Gastroesophageal sphincter (tissue), 4 donors: ENCODE measurements around the gene SYNDIG1. TPM values are rescaled to one million over a fixed set of nuclear protein-coding genes. Genes with fewer than 3 reads are reported as not detected.

Source experiments
- ATAC-seq: fragments of 150-250 bp; one replicate; pipeline ENCODE4 v1.9.1; 2016; ENCODE audit warnings: mild to moderate bottlenecking, moderate library complexity
- H3K27ac ChIP-seq, 4 donors: fragments of 200-600 bp; sonication (generic) in 3 of 4; 1 replicate in 3 of 4; 2 replicates in 1 of 4; pipeline ENCODE4 v1.5.1; 2016 to 2019
- H3K27me3 ChIP-seq: fragments of 200-600 bp; sonication (generic); one replicate; pipeline ENCODE4 v1.5.1; 2019
- H3K36me3 ChIP-seq, 2 donors: fragments of 200-600 bp; sonication (generic); one replicate each; pipeline ENCODE4 v1.5.1; 2019; ENCODE audit warnings: control low read depth in 1 of 2
- H3K4me1 ChIP-seq, 3 donors: fragments of 200-600 bp; sonication (generic); 1 replicate in 2 of 3; 2 replicates in 1 of 3; pipeline ENCODE4 v1.5.1; 2016 to 2019; ENCODE audit warnings: control low read depth in 2 of 3
- H3K4me3 ChIP-seq, 2 donors: fragments of 200-600 bp; sonication (generic); one replicate each; pipeline ENCODE4 v1.5.1; 2019; ENCODE audit warnings: mild to moderate bottlenecking in 1 of 2, moderate library complexity in 1 of 2
- H3K9me3 ChIP-seq, 3 donors: fragments of 200-600 bp; sonication (generic); one replicate each; pipeline ENCODE4 v1.5.1; 2017 to 2019; ENCODE audit warnings: control low read depth in 2 of 3
- CTCF ChIP-seq, 4 experiments: fragments of 200-600 bp in 2 of 4; fragments of 450-650 bp in 2 of 4; sonication (generic) in 1 of 4; IDR thresholded peaks; one replicate each; pipeline ENCODE4 v1.5.1; 2017 to 2019; ENCODE audit warnings: antibody characterized with exemption in 4 of 4, mild to moderate bottlenecking in 2 of 4, moderate library complexity in 2 of 4
- EP300 ChIP-seq: sonication (generic); formaldehyde crosslinking; IDR thresholded peaks from one replicate; pipeline ENCODE4 v1.6.1; 2017; ENCODE audit warnings: antibody characterized with exemption, mild to moderate bottlenecking
- POLR2A ChIP-seq, 2 donors: fragments of 450-650 bp; IDR thresholded peaks; one replicate each; pipeline ENCODE4 v1.6.1; 2017; ENCODE audit warnings: antibody characterized with exemption in 2 of 2, mild to moderate bottlenecking in 2 of 2, moderate library complexity in 1 of 2
- POLR2AphosphoS5 ChIP-seq: sonication (generic); formaldehyde crosslinking; IDR thresholded peaks from one replicate; pipeline ENCODE4 v1.6.1; 2017; ENCODE audit warnings: antibody characterized with exemption
- WGBS, 2 donors: methylation state at CpG; one replicate each; pipeline ENCODE4 v1.1.5; 2018; ENCODE audit warnings: low coverage in 1 of 2; 5-methylcytosine and 5-hydroxymethylcytosine counted together
- total RNA-seq, 4 donors: library from RNA; depleted of rRNA; stranded (reverse); fragments of >200 nt; gene quantifications; one replicate each; pipeline ENCODE4 v1.1.0, GENCODE V29; 2016

The SYNDIG1 gene
- total RNA-seq, 4 donors from 2014 or later = 0.15 to 0.40 (median 0.16) TPM; not detected in 1

- no peak for ATAC-seq
- H3K27ac ChIP-seq = no peak overlapping the region
- H3K4me1 ChIP-seq = no peaks in the 10 kb centered on the region
- H3K9me3 ChIP-seq = peaks cover 0 to 26% (median 4%) of the 10 kb centered on the region in 3 donors
- peaks cover 7% of the 10 kb centered on the region for H3K27me3 ChIP-seq
- TF ChIP-seq EP300 = no peak
- TF ChIP-seq POLR2AphosphoS5 = no peak
- TF ChIP-seq POLR2A (IDR thresholded peaks at IDR 0.05) = no peak
- no peak for TF ChIP-seq CTCF (IDR thresholded peaks at IDR 0.05)
- 48 to 72% methylated on average over 3 to 5 of the region's 5 CpGs for WGBS, 2 donors
- H3K4me3 ChIP-seq = no peak overlapping the region
- H3K36me3 ChIP-seq = no peaks in the 10 kb centered on the region
These were observed 127.6 kb downstream of the SYNDIG1 start for GRCh38 chr20:24597051-24597450.

GRCh38 chr20:24598346-24598745 is 128.9 kb downstream of the SYNDIG1 start:
- Histone ChIP-seq H3K27ac (no peak overlapping the region), H3K9me3 (peaks cover 0 to 32% (median 4%) of the 10 kb centered on the region in 3 donors), H3K36me3 (no peaks in the 10 kb centered on the region), H3K4me1 (no peaks in the 10 kb centered on the region), H3K4me3 (no peak overlapping the region), H3K27me3 (peaks cover 14% of the 10 kb centered on the region)
- ATAC-seq = no peak
- TF ChIP-seq POLR2AphosphoS5 (no peak), EP300 (no peak), POLR2A (IDR thresholded peaks at IDR 0.05) (no peak)
- 46 to 57% methylated on average over 2 of the region's 2 CpGs for WGBS, 2 donors

- H3K4me1 ChIP-seq = no peaks in the 10 kb centered on the region
- H3K4me3 ChIP-seq = no peak overlapping the region
- H3K27me3 ChIP-seq = peaks cover 21% of the 10 kb centered on the region
- no peak overlapping the region for H3K27ac ChIP-seq
- no peaks in the 10 kb centered on the region for H3K36me3 ChIP-seq
- no peak for ATAC-seq
- TF ChIP-seq POLR2A (IDR thresholded peaks at IDR 0.05) (no peak), POLR2AphosphoS5 (no peak), EP300 (no peak), CTCF (IDR thresholded peaks at IDR 0.05) (no peak)
- peaks cover 0 to 32% (median 4%) of the 10 kb centered on the region in 3 donors for H3K9me3 ChIP-seq
These were observed 129.6 kb downstream of the SYNDIG1 start for GRCh38 chr20:24598996-24599395.

- WGBS, 2 donors = 62 to 65% methylated on average over 3 of the region's 3 CpGs
- Histone ChIP-seq H3K4me3 (no peak overlapping the region), H3K36me3 (no peaks in the 10 kb centered on the region), H3K27me3 (peaks cover 23% of the 10 kb centered on the region), H3K4me1 (no peaks in the 10 kb centered on the region), H3K27ac (no peak overlapping the region), H3K9me3 (peaks cover 0 to 32% (median 4%) of the 10 kb centered on the region in 3 donors)
- no peak for ATAC-seq
- TF ChIP-seq POLR2AphosphoS5 = no peak
- TF ChIP-seq CTCF (IDR thresholded peaks at IDR 0.05) = no peak
These were observed 130.6 kb downstream of the SYNDIG1 start for GRCh38 chr20:24600012-24600411.

- H3K4me1 ChIP-seq = no peaks in the 10 kb centered on the region
- no peak overlapping the region for H3K4me3 ChIP-seq
- 78 to 80% methylated on average over 2 to 5 of the region's 8 CpGs for WGBS, 2 donors
- H3K36me3 ChIP-seq = no peaks in the 10 kb centered on the region
- H3K27me3 ChIP-seq = peaks cover 16% of the 10 kb centered on the region
- TF ChIP-seq POLR2AphosphoS5 = no peak
- TF ChIP-seq POLR2A (IDR thresholded peaks at IDR 0.05) = no peak
- no peak for TF ChIP-seq EP300
- TF ChIP-seq CTCF (IDR thresholded peaks at IDR 0.05) = no peak
- peaks cover 0 to 32% (median 4%) of the 10 kb centered on the region in 3 donors for H3K9me3 ChIP-seq
- H3K27ac ChIP-seq = no peak overlapping the region
- ATAC-seq = no peak
These were observed 134.0 kb downstream of the SYNDIG1 start for GRCh38 chr20:24603454-24603853.
